IMR-90 (cell line): ENCODE data around the gene ADGRL3. TPM values are rescaled to one million over a fixed set of nuclear protein-coding genes. Genes with fewer than 3 reads are reported as not detected.

Source experiments
- ATAC-seq: fragments of 200-7000 bp; cut with Tn5 transposase; 2 replicates; pipeline ENCODE4 v1.9.1; 2020; ENCODE audit warnings: low read depth, mild to moderate bottlenecking, moderate library complexity
- BruUV-seq: library from RNA; stranded (reverse); fragments of 400-500 nt; replicated peaks from 2 replicates; lab custom pipeline; 2021; lab: Mats Ljungman, UMichigan
- CTCF ChIA-PET: fragments of 300-600 bp; formaldehyde crosslinking; extraction: SDS; loops from one replicate; lab custom pipeline; 2021; ENCODE audit warnings: antibody characterized with exemption; lab: Yijun Ruan, JAX
- POLR2A ChIA-PET: fragments of 300-600 bp; sonication (Branson Sonifier 250); formaldehyde crosslinking; loops from one replicate; lab custom pipeline; 2022; ENCODE audit warnings: antibody characterized with exemption; ENCODE audit not compliant: unreplicated experiment; lab: Charles Lee
- DNase-seq: peaks from one replicate; pipeline ENCODE4 v3.0.0; 2013
- H2AFZ ChIP-seq: replicated peaks from 2 replicates; pipeline ENCODE3; 2013; ENCODE audit warnings: low read length, mild to moderate bottlenecking; ENCODE audit not compliant: poor library complexity
- H2AK5ac ChIP-seq: 2 replicates; pipeline ENCODE4 v1.6.1; 2013; ENCODE audit warnings: low read depth, low read length, inconsistent platforms
- H2AK9ac ChIP-seq: replicated peaks from 2 replicates; pipeline ENCODE3; 2013; ENCODE audit warnings: mild to moderate bottlenecking, low read depth, low read length, moderate library complexity; ENCODE audit not compliant: poor library complexity
- H2BK120ac ChIP-seq: 2 replicates; pipeline ENCODE4 v1.6.1; 2013; ENCODE audit warnings: low read depth, low read length, inconsistent platforms
- H2BK15ac ChIP-seq: 3 replicates; pipeline ENCODE4 v1.6.1; 2013; ENCODE audit warnings: low read depth, low read length, inconsistent platforms
- H2BK20ac ChIP-seq: 2 replicates; pipeline ENCODE4 v1.6.1; 2013; ENCODE audit warnings: low read depth, mild to moderate bottlenecking, inconsistent platforms, low read length, moderate library complexity
- H2BK5ac ChIP-seq: 2 replicates; pipeline ENCODE4 v1.6.1; 2013; ENCODE audit warnings: mild to moderate bottlenecking, low read depth, low read length, inconsistent platforms; ENCODE audit not compliant: poor library complexity, severe bottlenecking
- H3K14ac ChIP-seq: replicated peaks from 2 replicates; pipeline ENCODE4 v1.6.1; 2013; ENCODE audit warnings: low read depth, low read length, inconsistent platforms
- H3K18ac ChIP-seq: 2 replicates; pipeline ENCODE4 v1.6.1; 2013; ENCODE audit warnings: low read depth, low read length, control low read depth
- H3K23ac ChIP-seq: 2 replicates; pipeline ENCODE4 v1.6.1; 2013; ENCODE audit warnings: low read depth, low read length, inconsistent platforms
- H3K27ac ChIP-seq: 2 replicates; pipeline ENCODE4 v1.5.1; 2013; ENCODE audit warnings: mild to moderate bottlenecking, control low read depth, low read length; ENCODE audit not compliant: insufficient read depth
- H3K27me3 ChIP-seq: 2 replicates; pipeline ENCODE4 v1.6.1; 2013; ENCODE audit warnings: low read length; ENCODE audit not compliant: control insufficient read depth, insufficient read depth
- H3K36me3 ChIP-seq: 2 replicates; pipeline ENCODE4 v1.6.1; 2013; ENCODE audit warnings: low read length, mixed read lengths; ENCODE audit not compliant: control insufficient read depth, insufficient read depth
- H3K4ac ChIP-seq: 2 replicates; pipeline ENCODE4 v1.6.1; 2013; ENCODE audit warnings: low read depth, low read length, inconsistent platforms
- H3K4me1 ChIP-seq: 2 replicates; pipeline ENCODE4 v1.6.1; 2013; ENCODE audit warnings: low read length, mixed read lengths; ENCODE audit not compliant: control insufficient read depth, insufficient read depth
- H3K4me2 ChIP-seq: 2 replicates; pipeline ENCODE4 v1.6.1; 2013; ENCODE audit warnings: low read depth, mild to moderate bottlenecking, control low read depth, low read length, moderate library complexity
- H3K4me3 ChIP-seq: 2 replicates; pipeline ENCODE4 v1.5.1; 2013; ENCODE audit warnings: low read depth, mild to moderate bottlenecking, control low read depth, low read length, moderate library complexity; ENCODE audit not compliant: insufficient read depth
- H3K56ac ChIP-seq: 2 replicates; pipeline ENCODE4 v1.6.1; 2013; ENCODE audit warnings: low read length, inconsistent platforms; ENCODE audit not compliant: insufficient read depth; ENCODE audit errors: extremely low read depth
- H3K79me1 ChIP-seq, 2 experiments: 2 replicates each; pipeline ENCODE4 v1.6.1; 2013; ENCODE audit warnings: low read length in 2 of 2, inconsistent platforms in 1 of 2, low read depth in 1 of 2
- H3K9ac ChIP-seq: 2 replicates; pipeline ENCODE4 v1.6.1; 2013; ENCODE audit warnings: low read depth, low read length, control low read depth
- H3K9me1 ChIP-seq: 2 replicates; pipeline ENCODE4 v1.6.1; 2013; ENCODE audit warnings: low read length, inconsistent platforms; ENCODE audit not compliant: insufficient read depth
- H3K9me3 ChIP-seq: 2 replicates; pipeline ENCODE4 v1.6.1; 2013; ENCODE audit warnings: low read length; ENCODE audit not compliant: control insufficient read depth, insufficient read depth
- H4K20me1 ChIP-seq: 2 replicates; pipeline ENCODE4 v1.6.1; 2013; ENCODE audit warnings: low read length, inconsistent platforms; ENCODE audit not compliant: insufficient read depth
- H4K5ac ChIP-seq: 2 replicates; pipeline ENCODE4 v1.6.1; 2013; ENCODE audit warnings: mild to moderate bottlenecking, low read depth, low read length, control low read depth
- H4K8ac ChIP-seq, 2 experiments: 2 replicates each; pipeline ENCODE4 v1.6.1; 2013; ENCODE audit warnings: low read depth in 2 of 2, low read length in 2 of 2, control low read depth in 1 of 2, inconsistent platforms in 1 of 2
- H4K91ac ChIP-seq: 2 replicates; pipeline ENCODE4 v1.6.1; 2013; ENCODE audit warnings: low read depth, low read length, inconsistent platforms; ENCODE audit not compliant: insufficient read depth
- BHLHE40 ChIP-seq: fragments of 150-350 bp; IDR thresholded peaks from 2 replicates; pipeline ENCODE4 v1.6.1; 2016; ENCODE audit warnings: mild to moderate bottlenecking, low read depth, low read length
- CHD1 ChIP-seq: IDR thresholded peaks from 2 replicates; pipeline ENCODE4 v1.6.1; 2012; ENCODE audit warnings: low read depth, low read length, improper control_type of control experiment
- NFE2L2 ChIP-seq: fragments of 150-350 bp; IDR thresholded peaks from 2 replicates; pipeline ENCODE4 v1.6.1; 2016; ENCODE audit warnings: low read depth, mild to moderate bottlenecking, low read length
- WGBS, 2 experiments: methylation state at CpG; one replicate each; pipeline versions ENCODE4 v1.1.5 to v1.1.7; 2013; ENCODE audit warnings: missing lambda C conversion rate in 2 of 2; ENCODE audit not compliant: insufficient read length in 1 of 2; ENCODE audit errors: extremely low coverage in 2 of 2; 5-methylcytosine and 5-hydroxymethylcytosine counted together
- dilution Hi-C: fragments of 300-500 bp; cut with HindIII; formaldehyde crosslinking; loops from one replicate; pipeline ENCODE4 v1.14.3; 2018; ENCODE audit warnings: low sequenced_read_pairs; ENCODE audit not compliant: unreplicated experiment
- in situ Hi-C: fragments of 300-500 bp; cut with MboI; formaldehyde crosslinking; loops from 3 replicates; pipeline ENCODE4 v1.14.3; 2019; ENCODE audit warnings: low sequenced_read_pairs, inconsistent platforms, mixed read lengths
- intact Hi-C: fragments of 100-400 bp; cut with micrococcal nuclease; formaldehyde crosslinking; loops from 2 replicates; pipeline ENCODE4 v1.10.0; 2022
- polyA plus RNA-seq, 3 experiments: library from polyadenylated mRNA; depleted of rRNA; stranded (reverse); fragments of >200 nt; gene quantifications; 2 replicates each; pipeline ENCODE4 v1.2.3, GENCODE V29; 2012; ENCODE audit warnings: low replicate concordance in 1 of 3
- total RNA-seq: library from RNA; depleted of rRNA; stranded (reverse); fragments of >200 nt; gene quantifications from 2 replicates; pipeline ENCODE4 v1.2.3, GENCODE V29; 2012

The ADGRL3 gene
- total and polyA plus RNA-seq, 2 of the 4 experiments (the other 2 are of a cell fraction), result 0.46 to 2.5 TPM

DNA sequence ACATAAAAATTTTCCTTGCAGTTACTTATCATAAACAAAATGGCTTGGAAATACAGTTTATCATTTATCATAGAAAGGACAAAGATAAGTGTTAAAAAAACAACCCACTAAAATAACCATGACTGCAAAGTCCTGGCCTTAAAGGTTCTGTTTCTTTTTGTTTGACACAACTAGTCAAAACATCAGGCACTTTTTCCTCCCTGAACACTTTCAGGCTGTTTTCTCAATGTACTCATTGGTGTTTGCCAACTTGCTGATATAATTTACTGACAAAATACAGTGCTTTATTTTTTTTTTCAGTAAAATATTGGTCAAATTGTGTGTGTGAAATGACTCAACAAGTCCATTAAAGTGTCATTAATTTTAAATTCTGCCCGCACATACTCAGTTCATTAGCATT is 156.6 kb downstream of the ADGRL3 start:
- TF ChIP-seq NFE2L2 (no peak), BHLHE40 (no peak), CHD1 (no peak)

More for the DNA sequence above, 156.6 kb downstream of the ADGRL3 start:
- no peak overlapping the region for H3K56ac ChIP-seq
- no peak overlapping the region for H3K18ac ChIP-seq
- H4K20me1 ChIP-seq, result no peaks in the 10 kb centered on the region
- intact Hi-C loops, result no loop called here
- H4K91ac ChIP-seq, result no peak overlapping the region
- no peak overlapping the region for H2AK9ac ChIP-seq
- H4K5ac ChIP-seq, result no peak overlapping the region
- H2AK5ac ChIP-seq, result no peak overlapping the region
- in situ Hi-C loops, result no loop called here
- ATAC-seq (no peak), DNase-seq (no peak)
- H3K23ac ChIP-seq, result no peak overlapping the region
- no peak overlapping the region for H3K14ac ChIP-seq
- H2BK5ac ChIP-seq, result no peak overlapping the region
- ChIA-PET CTCF (no interaction called here), POLR2A (no interaction called here)
- H3K4me2 ChIP-seq, result no peak overlapping the region
- H3K4ac ChIP-seq, result no peak overlapping the region
- BruUV-seq, result no TSS peak
- H2AFZ ChIP-seq, result no peak overlapping the region
- H3K27ac ChIP-seq, result no peak overlapping the region
- H3K9ac ChIP-seq, result no peak overlapping the region
- dilution Hi-C loops, result no loop called here
- no peaks in the 10 kb centered on the region for H3K9me1 ChIP-seq
- no peak overlapping the region for H2BK15ac ChIP-seq
- no peaks in the 10 kb centered on the region for H3K36me3 ChIP-seq
- H3K79me1 ChIP-seq, result no peaks in the 10 kb centered on the region
- H3K4me3 ChIP-seq, result no peak overlapping the region
- H2BK20ac ChIP-seq, result no peak overlapping the region
- no peaks in the 10 kb centered on the region for H3K4me1 ChIP-seq
- no peak overlapping the region for H4K8ac ChIP-seq
- H3K9me3 ChIP-seq, result no peaks in the 10 kb centered on the region
- H3K27me3 ChIP-seq, result no peaks in the 10 kb centered on the region
- no peak overlapping the region for H2BK120ac ChIP-seq
- no CpG with 5 or more reads among the region's 1 CpG for WGBS, 2 experiments
